C1 segment of cervical spinal cord (tissue), 14 donors: ENCODE measurements around the gene MARCHF6.
"Not testable (repeated sequence)": the region's sequence is repeated elsewhere in the genome, so short reads cannot be mapped to it uniquely, and the experiment has no call there.

ENCODE experiments used
- DNase-seq, 14 donors: peaks; one replicate each; lab custom pipeline; 2025; lab: John Stamatoyannopoulos, UW

Gene MARCHF6

DNA sequence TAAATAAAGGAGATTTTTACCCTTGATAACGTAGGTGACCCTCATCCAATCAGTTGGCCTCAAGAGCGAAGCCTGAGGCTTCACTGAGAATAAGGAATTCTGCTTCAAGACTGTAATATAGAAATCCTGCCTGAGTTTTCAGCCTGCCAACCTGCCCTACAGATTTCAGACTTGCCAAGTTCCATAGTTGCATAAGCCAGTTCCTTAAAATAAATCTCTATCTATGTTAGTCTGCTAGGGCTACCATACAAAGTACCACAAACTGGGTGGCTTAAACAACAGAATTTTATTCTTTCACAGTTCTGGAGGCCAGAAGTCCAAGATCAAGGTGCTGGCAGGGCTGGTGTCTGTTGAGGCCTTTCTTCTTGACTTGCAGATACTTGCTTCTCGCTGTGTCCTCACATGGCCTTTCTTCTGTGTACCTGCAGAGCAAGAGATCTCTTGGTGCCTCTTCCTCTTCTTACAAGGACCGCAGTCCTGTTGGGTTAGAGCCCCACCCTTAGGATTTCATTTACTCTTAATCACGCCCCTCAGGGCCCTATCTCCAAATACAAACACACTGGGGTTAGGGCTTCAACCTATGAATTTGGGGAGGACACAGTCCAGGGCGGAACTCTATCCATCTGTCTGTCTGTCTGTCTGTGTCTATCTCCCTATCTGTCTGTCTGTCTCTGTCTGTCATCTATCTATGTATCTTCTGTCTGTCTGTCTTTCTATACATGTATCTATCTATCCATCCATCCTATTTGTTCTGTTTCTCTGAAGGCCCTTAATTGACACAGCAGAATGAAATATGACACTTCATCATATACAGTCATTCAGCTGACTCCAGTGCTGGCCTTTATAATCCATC is 28.8 kb upstream of the MARCHF6 start:
- no peak for DNase-seq

DNA sequence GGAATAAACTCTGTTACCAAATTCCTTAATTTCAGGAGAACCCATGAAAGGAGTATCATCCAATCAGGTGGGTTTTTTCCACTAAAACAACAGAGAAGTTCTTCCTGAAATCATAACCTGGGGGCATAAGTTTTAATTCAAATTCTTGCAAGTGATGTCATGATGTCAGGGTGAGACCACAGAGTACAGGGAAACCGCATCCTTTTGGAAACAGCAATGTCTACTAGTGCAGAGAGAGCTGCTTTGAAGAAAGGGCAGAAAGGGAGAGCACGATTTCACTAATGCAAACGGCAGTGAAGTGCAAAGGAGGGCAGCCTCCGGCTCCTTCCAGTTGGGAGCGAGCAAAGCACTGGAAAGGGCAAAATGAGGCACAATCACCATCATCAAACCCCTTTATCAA is 25.2 kb upstream of the MARCHF6 start:
- no peak for DNase-seq

DNA sequence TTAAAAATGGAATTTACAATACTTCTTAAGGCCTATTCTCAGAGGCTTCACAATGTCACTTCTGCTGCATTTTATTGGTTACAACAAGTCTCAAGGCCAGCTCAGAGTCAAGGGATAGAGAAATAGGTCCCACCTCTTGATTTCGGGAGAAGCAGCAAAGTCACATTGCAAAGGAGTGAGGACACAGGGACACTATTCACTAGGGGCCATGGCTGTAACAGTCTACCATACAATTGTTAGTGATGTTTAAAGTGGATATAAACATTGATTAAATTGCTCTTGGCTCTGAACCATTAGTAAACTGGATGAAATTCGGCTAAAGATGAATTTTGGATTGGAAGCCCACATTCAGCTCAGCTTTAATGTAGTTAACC is 24.1 kb upstream of the MARCHF6 start:
- no peak for DNase-seq

- peak in 1 of 14 donors; percentile 42 for DNase-seq
Measured at GRCh38 chr5:10329820-10330481, 23.5 kb upstream of the MARCHF6 start.

DNA sequence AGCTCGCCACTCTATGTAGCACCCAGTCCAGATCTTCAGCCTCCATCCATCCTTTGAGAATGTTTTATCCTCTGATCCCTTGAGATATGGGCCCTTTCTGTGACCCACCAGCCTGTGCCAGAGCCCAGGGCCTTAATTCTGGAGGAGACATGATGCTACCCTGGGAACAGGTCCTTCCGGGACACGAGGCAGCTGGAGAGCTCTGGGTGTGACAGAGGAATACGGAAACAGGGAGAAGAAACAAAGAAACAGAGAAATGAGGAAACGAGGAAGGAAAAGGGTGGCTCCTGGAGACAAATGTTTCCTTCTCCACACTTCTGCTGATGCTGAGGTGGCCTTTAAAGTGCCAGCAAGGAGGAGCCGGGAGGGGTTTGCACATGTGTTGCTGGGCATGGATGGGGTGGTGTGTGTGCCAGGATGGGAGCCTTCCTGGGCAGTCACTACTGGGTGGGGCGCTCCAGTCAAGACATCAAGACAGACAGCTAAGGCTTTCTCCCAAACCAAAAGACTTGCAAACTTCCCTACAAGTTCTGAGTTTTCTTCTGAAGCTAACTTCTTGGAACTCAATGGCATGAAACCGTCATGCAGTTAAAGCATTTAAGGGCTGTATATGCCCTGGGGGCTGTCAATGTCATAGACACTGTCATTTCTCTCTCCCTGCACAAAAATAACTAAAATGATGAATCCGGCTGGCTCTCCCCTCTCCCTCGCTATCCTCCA is 22.8 kb upstream of the MARCHF6 start:
- DNase-seq = no peak

GRCh38 chr5:10331341-10331796 is 22.1 kb upstream of the MARCHF6 start:
- DNase-seq = peak in 5 of 14 donors; percentile 9 to 35 (median 27)

DNA sequence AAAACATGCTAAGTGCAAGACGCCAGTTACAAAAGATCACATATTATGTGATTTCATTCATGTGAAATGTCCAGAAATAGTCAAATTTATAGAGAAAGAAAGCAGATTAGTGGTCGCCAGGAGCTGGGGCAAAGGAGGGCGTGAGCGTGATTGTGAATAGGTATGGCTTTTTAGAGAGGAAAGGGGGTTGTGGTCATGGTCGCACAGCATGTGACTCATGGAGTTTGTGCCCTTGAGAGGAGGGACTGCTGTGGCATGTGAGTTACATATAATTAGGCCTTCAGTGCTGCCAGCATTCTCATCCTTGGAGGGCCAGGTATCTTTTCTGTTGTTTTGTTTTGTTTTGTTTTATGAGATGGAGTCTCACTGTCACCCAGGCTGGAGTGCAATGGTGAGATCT is 21.2 kb upstream of the MARCHF6 start:
- no peak for DNase-seq

GRCh38 chr5:10333154-10334006 is 20.1 kb upstream of the MARCHF6 start:
- peak in 5 of 14 donors; percentile 9 to 46 (median 35) for DNase-seq

- no peak for DNase-seq
Measured at GRCh38 chr5:10334831-10335230, 18.7 kb upstream of the MARCHF6 start.

- DNase-seq = no peak
Measured at GRCh38 chr5:10335711-10336470, 17.6 kb upstream of the MARCHF6 start.

- DNase-seq = no peak
Measured at GRCh38 chr5:10337107-10337506, 16.4 kb upstream of the MARCHF6 start.

DNA sequence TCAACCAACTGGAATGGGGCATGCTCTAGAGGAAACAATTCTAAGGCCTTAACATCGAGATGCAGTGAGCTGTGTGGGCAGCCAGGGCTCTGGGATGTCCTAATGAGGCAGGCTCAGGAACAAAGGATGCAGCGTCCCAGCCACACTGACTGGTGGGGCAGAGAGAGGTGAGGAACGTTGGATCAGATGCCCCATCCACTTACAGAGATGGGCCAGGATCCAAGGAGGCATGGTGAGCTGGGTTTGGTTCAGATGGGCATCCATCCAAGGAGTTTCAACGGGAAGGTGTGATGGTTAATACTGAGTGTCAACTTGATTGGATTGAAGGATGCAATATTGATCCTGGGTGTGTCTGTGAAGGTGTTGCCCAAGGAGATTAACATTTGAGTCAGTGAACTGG is 15.5 kb upstream of the MARCHF6 start:
- no peak for DNase-seq

DNA sequence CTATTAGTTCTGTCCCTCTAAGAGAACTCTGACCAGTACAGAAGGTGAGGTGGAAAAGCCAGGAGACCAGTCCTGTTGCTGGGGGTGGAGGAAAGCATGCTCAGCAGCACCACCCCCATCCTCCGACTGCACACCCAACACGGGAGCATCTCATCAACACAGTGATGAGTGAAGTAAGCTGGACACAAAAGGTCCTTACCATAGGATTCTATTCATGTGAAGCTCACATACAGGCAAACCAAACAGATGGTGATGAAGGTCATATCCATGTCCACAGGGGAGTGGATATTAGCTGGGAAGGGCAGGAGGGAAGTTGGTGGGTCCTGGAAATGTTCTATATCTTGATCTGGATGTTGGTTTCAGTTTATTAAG is 14.8 kb upstream of the MARCHF6 start:
- no peak for DNase-seq

- peak in 1 of 14 donors; percentile 49 for DNase-seq
Measured at GRCh38 chr5:10339058-10339811, 14.3 kb upstream of the MARCHF6 start.

- no peak for DNase-seq
Measured at GRCh38 chr5:10339958-10340357, 13.5 kb upstream of the MARCHF6 start.

GRCh38 chr5:10343486-10343885 is 10.0 kb upstream of the MARCHF6 start:
- DNase-seq = no peak

DNA sequence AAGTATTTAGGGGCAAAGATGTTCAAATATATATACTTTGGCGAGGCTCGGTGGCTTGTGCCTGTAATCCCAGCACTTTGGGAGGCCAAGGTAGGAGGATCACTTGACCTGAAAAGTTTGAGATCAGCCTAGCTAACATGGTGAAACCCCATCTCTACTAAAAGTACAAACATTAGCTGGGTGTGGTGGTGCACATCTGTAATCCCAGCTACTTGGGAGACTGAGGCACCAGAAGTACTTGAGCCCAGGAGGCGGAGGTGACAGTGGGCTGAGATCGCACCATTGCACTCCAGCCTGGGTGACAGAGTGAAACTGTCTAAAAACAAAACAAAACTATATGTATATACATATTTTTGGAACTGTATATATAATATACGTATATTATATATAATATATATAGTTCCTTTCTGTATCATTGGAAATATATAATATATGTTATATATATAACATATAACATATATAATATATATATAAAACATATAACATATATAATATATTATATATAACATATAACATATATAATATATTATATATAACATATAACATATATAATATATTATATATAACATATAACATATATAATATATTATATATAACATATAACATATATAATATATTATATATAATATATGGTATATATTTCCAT is 8.9 kb upstream of the MARCHF6 start:
- DNase-seq = not testable (repeated sequence)

GRCh38 chr5:10348258-10348657 is 5.2 kb upstream of the MARCHF6 start:
- DNase-seq = no peak

- peak in 1 of 14 donors; percentile 70 for DNase-seq
Measured at GRCh38 chr5:10351199-10351905, 2.1 kb upstream of the MARCHF6 start.
